PC-3 (cell line): Measurements from ENCODE around the gene OGFRL1. TPM values are rescaled to one million over a fixed set of nuclear protein-coding genes. Genes with fewer than 3 reads are reported as not detected.

Experiments used
- ATAC-seq: fragments of 200-7000 bp; cut with Tn5 transposase; 2 replicates; pipeline ENCODE4 v1.9.1; 2020; ENCODE audit warnings: mild to moderate bottlenecking, moderate library complexity
- BruUV-seq: library from RNA; stranded (reverse); fragments of 400-500 nt; replicated peaks from 2 replicates; lab custom pipeline; 2021; lab: Mats Ljungman, UMichigan
- CTCF ChIA-PET: fragments of 300-600 bp; sonication (Branson Sonifier 250); formaldehyde crosslinking; loops from one replicate; lab custom pipeline; 2022; ENCODE audit warnings: antibody characterized with exemption; lab: Charles Lee
- POLR2A ChIA-PET: fragments of 300-600 bp; sonication (Branson Sonifier 250); formaldehyde crosslinking; loops from one replicate; lab custom pipeline; 2022; ENCODE audit warnings: antibody characterized with exemption; ENCODE audit not compliant: unreplicated experiment; lab: Charles Lee
- DNase-seq: peaks from one replicate; pipeline ENCODE4 v3.0.0-alpha.2; 2015
- H2AFZ ChIP-seq: fragments of 300-600 bp; sonication (generic); 2 replicates; pipeline ENCODE4 v1.6.0; 2016; ENCODE audit warnings: antibody characterized with exemption, low read length
- H3F3A ChIP-seq: fragments of 300-600 bp; sonication (generic); one replicate; pipeline ENCODE4 v1.6.0; 2017; ENCODE audit warnings: antibody characterized with exemption, low read length, control low read depth, mild to moderate bottlenecking; ENCODE audit not compliant: unreplicated experiment
- H3K27ac ChIP-seq: fragments of 300-600 bp; sonication (generic); 2 replicates; pipeline ENCODE4 v1.5.1; 2016; ENCODE audit warnings: mild to moderate bottlenecking, low read length
- H3K27me3 ChIP-seq: fragments of 300-600 bp; sonication (generic); 2 replicates; pipeline ENCODE4 v1.6.1; 2016; ENCODE audit warnings: low read length, mixed read lengths
- H3K36me3 ChIP-seq: fragments of 300-600 bp; sonication (generic); 2 replicates; pipeline ENCODE4 v1.6.1; 2016; ENCODE audit warnings: low read depth, mixed run types, low read length, mixed read lengths
- H3K4me1 ChIP-seq: fragments of 300-600 bp; sonication (generic); 2 replicates; pipeline ENCODE4 v1.5.1; 2016; ENCODE audit warnings: low read length; ENCODE audit not compliant: insufficient read depth
- H3K4me2 ChIP-seq: fragments of 300-600 bp; sonication (generic); 2 replicates; pipeline ENCODE4 v1.6.0; 2016; ENCODE audit warnings: low read length
- H3K4me3 ChIP-seq: fragments of 300-600 bp; sonication (generic); 2 replicates; pipeline ENCODE4 v1.5.1; 2016; ENCODE audit warnings: mild to moderate bottlenecking, low read length, mixed read lengths
- H3K79me2 ChIP-seq: fragments of 300-600 bp; sonication (generic); 2 replicates; pipeline ENCODE4 v1.6.1; 2017; ENCODE audit warnings: low read length, mixed read lengths
- H3K9ac ChIP-seq: fragments of 300-600 bp; sonication (generic); 2 replicates; pipeline ENCODE4 v1.6.0; 2016; ENCODE audit warnings: mild to moderate bottlenecking, low read length
- H3K9me2 ChIP-seq: fragments of 300-600 bp; sonication (generic); replicated peaks from 2 replicates; pipeline ENCODE4 v1.6.1; 2016; ENCODE audit warnings: mixed run types, low read length, mixed read lengths
- H3K9me3 ChIP-seq: fragments of 300-600 bp; sonication (generic); 2 replicates; pipeline ENCODE4 v1.6.1; 2016; ENCODE audit warnings: low read length, mixed read lengths
- H4K20me1 ChIP-seq: fragments of 300-600 bp; sonication (generic); 2 replicates; pipeline ENCODE4 v1.6.1; 2016; ENCODE audit warnings: low read length, mixed read lengths
- EZH2 ChIP-seq: fragments of 300-600 bp; sonication (generic); IDR thresholded peaks from one replicate; pipeline ENCODE4 v1.6.1; 2017; ENCODE audit warnings: antibody characterized with exemption, mild to moderate bottlenecking, low read length; ENCODE audit not compliant: unreplicated experiment
- EZH2phosphoT487 ChIP-seq: fragments of 300-600 bp; sonication (generic); IDR thresholded peaks from 2 replicates; pipeline ENCODE4 v1.6.1; 2018; ENCODE audit warnings: mild to moderate bottlenecking, antibody characterized with exemption, low read length, borderline replicate concordance
- intact Hi-C: fragments of 100-400 bp; cut with micrococcal nuclease; formaldehyde crosslinking; loops from 2 replicates; pipeline ENCODE4 v1.9.0; 2023
- total RNA-seq: library from RNA; depleted of rRNA; stranded (reverse); fragments of >200 nt; gene quantifications from 2 replicates; pipeline ENCODE4 v1.2.3, GENCODE V29; 2014
- TF ChIP-seq, protein P1 (sequence below): fragments of 300-600 bp; sonication (generic); conservative IDR thresholded peaks from 2 replicates; pipeline ENCODE4 v1.5.1; 2017; ENCODE audit warnings: antibody characterized with exemption, low read depth, mild to moderate bottlenecking, low read length

OGFRL1 gene
- total RNA-seq, 1 experiment from 2014 or later: 5.2 TPM

DNA sequence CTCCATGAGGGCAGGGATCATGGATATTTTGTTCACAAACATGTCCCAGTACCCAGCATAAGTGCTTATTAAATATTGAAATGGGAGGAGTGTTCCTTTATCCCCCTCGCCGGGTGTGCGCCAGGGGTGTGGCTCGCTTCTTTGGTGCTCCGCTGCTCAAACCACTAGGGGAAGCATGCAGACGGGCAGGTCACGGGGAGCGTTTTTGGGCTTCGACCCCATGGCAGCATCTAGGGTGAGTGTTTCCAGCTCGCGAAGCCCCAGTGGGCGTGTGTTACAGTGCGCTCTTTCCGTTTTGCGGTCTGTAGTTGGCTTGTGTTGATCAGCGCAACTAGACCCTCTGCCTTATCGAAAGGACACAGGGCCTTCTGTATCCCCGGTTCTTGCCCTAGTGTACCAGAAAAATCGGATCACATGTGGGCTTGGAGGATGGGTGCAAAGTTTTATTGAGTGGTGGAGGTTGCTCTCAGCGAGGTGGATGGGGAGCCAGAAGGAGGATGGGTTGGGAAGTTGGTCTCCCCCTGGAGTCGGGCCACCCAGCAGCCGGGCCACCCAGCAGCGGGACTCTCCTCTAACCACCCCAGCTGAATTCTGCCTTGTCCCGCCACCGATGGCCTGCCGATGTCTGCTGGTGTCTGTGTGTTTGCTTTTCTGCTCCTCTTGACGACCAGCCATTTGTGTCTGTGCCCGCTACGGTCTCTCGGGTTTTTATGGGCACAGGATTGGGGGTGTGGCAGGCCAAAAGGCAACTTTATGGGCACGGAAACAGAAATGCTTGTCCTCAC is 43.2 kb upstream of the OGFRL1 start:
- Histone ChIP-seq H3K27me3 (no peaks in the 10 kb centered on the region), H3K9me2 (no peaks in the 10 kb centered on the region), H3K79me2 (no peaks in the 10 kb centered on the region), H3K27ac (no peak overlapping the region), H3K4me1 (peaks cover 17% of the 10 kb centered on the region), H4K20me1 (no peaks in the 10 kb centered on the region), H3K9ac (no peak overlapping the region), H2AFZ (no peak overlapping the region), H3K9me3 (no peaks in the 10 kb centered on the region), H3K4me2 (no peak overlapping the region), H3K36me3 (no peaks in the 10 kb centered on the region), H3K4me3 (no peak overlapping the region), H3F3A (no peaks in the 10 kb centered on the region)
- intact Hi-C loops: no loop called here
- CTCF ChIA-PET: no interaction called here
- TF ChIP-seq, protein P1, sequence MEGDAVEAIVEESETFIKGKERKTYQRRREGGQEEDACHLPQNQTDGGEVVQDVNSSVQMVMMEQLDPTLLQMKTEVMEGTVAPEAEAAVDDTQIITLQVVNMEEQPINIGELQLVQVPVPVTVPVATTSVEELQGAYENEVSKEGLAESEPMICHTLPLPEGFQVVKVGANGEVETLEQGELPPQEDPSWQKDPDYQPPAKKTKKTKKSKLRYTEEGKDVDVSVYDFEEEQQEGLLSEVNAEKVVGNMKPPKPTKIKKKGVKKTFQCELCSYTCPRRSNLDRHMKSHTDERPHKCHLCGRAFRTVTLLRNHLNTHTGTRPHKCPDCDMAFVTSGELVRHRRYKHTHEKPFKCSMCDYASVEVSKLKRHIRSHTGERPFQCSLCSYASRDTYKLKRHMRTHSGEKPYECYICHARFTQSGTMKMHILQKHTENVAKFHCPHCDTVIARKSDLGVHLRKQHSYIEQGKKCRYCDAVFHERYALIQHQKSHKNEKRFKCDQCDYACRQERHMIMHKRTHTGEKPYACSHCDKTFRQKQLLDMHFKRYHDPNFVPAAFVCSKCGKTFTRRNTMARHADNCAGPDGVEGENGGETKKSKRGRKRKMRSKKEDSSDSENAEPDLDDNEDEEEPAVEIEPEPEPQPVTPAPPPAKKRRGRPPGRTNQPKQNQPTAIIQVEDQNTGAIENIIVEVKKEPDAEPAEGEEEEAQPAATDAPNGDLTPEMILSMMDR: no peak
- TF ChIP-seq EZH2 (no peak), EZH2phosphoT487 (no peak)
- no TSS peak for BruUV-seq
- POLR2A ChIA-PET: no interaction called here
- DNase-seq (no peak), ATAC-seq (no peak)

DNA sequence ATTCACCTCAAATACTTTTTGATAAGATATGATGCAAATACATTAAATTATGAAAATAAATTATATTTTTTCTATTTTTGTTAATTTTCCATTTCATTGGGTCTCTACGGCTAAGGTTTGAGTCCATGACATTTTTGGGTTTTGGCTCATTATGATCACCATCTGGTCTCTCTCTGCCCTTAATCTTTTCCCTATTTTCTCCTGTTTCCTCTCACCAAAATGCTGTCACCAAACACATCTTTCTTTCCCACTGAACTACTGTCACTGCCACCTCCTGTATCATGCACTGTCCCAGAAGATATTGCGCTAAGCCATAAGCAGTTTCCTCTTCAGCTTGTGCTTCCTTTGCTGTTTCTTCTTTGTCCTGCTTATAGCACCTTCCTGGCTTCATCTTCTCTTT is 42.0 kb upstream of the OGFRL1 start:
- no peak overlapping the region for H3K27ac ChIP-seq
- no TSS peak for BruUV-seq
- no peak for ATAC-seq
- intact Hi-C loops: no loop called here
- H3K4me1 ChIP-seq: peaks cover 23% of the 10 kb centered on the region
- no peak overlapping the region for H3K4me3 ChIP-seq
- H3K36me3 ChIP-seq: no peaks in the 10 kb centered on the region
- H2AFZ ChIP-seq: no peak overlapping the region
- H3K9me3 ChIP-seq: no peaks in the 10 kb centered on the region
- no peaks in the 10 kb centered on the region for H3K27me3 ChIP-seq
- ChIA-PET CTCF (no interaction called here), POLR2A (no interaction called here)
- DNase-seq: no peak
- TF ChIP-seq, protein P1: no peak
- TF ChIP-seq EZH2 (no peak), EZH2phosphoT487 (no peak)
- no peak overlapping the region for H3K9ac ChIP-seq
- no peak overlapping the region for H3K4me2 ChIP-seq
- no peaks in the 10 kb centered on the region for H3K9me2 ChIP-seq
- H3F3A ChIP-seq: no peaks in the 10 kb centered on the region
- H4K20me1 ChIP-seq: no peaks in the 10 kb centered on the region
- H3K79me2 ChIP-seq: no peaks in the 10 kb centered on the region

DNA sequence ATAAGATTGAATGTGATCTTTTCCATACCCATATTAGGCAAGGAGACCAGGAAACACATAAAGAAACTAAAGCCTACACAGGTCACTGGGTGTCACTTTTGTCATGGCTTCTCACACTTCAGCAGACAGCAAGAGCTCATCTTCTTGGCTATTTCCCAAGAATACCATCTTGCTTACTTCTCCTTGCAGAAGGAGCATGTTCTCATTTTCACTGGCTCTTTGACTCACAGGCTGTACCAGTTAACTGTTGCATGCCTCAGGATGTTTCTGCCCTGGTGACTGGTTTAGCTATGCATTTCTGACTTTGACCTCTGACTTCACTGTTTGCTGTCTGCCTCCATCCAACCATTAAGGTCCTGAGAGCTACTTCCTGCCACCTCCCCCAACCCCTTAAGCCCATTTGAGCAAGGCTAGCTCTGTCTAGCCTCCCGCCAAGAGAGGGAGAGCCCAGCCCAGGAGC is 40.3 kb upstream of the OGFRL1 start:
- BruUV-seq: no TSS peak
- peak overlapping the region; percentile 16; the same call in 1 of the 2 replicates for H3K4me2 ChIP-seq
- POLR2A ChIA-PET: no interaction called here
- H3K9me2 ChIP-seq: no peaks in the 10 kb centered on the region
- no peak overlapping the region for H3K4me3 ChIP-seq
- no peak overlapping the region for H3K27ac ChIP-seq
- intact Hi-C loops: no loop called here
- H4K20me1 ChIP-seq: no peaks in the 10 kb centered on the region
- CTCF ChIA-PET: interaction anchor here (0.5 kb wide), 1 partner anchor 732 kb away, joined by 7 read pairs; no protein-coding TSS in a partner anchor
- no peak overlapping the region for H2AFZ ChIP-seq
- no peaks in the 10 kb centered on the region for H3K9me3 ChIP-seq
- ATAC-seq: peak; percentile 35
- peak; percentile 60 for DNase-seq
- TF ChIP-seq EZH2phosphoT487: no peak
- TF ChIP-seq, protein P1: no peak
- TF ChIP-seq EZH2: no peak
- no peaks in the 10 kb centered on the region for H3K27me3 ChIP-seq
- H3K79me2 ChIP-seq: no peaks in the 10 kb centered on the region
- no peaks in the 10 kb centered on the region for H3F3A ChIP-seq
- peaks cover 23% of the 10 kb centered on the region for H3K4me1 ChIP-seq
- H3K36me3 ChIP-seq: no peaks in the 10 kb centered on the region
- H3K9ac ChIP-seq: no peak overlapping the region
